ENCODE results near the gene PRSS12. TPM values are rescaled to one million over a fixed set of nuclear protein-coding genes. Genes with fewer than 3 reads are reported as not detected.
A peak's percentile ranks its signal among the peaks of the same experiment; 100 is the strongest.
"Not testable (repeated sequence)": the region's sequence is repeated elsewhere in the genome, so short reads cannot be mapped to it uniquely, and the experiment has no call there.

PRSS12 gene
- total RNA-seq, 1 experiment from 2014 or later: 15.6 TPM

DNA sequence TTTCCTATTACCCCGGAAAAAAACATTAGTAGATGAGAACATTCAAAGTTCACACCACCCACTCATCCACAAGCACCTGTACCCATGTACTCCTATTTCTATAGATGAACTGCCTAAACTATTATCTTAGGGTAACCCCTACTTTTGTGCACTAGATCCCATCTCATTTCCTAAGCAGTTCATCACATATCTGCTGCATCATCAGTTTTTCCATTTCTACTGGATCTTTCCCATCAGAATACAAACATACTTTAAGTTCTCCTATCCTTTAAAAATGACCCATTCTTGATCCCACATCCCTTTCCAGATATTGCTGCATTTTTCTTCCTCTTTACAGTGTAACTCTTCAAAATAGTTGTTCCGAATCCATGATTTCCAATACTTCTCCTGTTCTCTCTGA lies 81.0 kb downstream of the PRSS12 start:
- Histone ChIP-seq H3K4me3 (no peak overlapping the region), H3K9me3 (replicated peaks) (no peaks in the 10 kb centered on the region), H3K4me1 (replicated peaks) (no peaks in the 10 kb centered on the region), H3K36me3 (no peaks in the 10 kb centered on the region), H3K27ac (no peak overlapping the region), H3K27me3 (replicated peaks) (no peaks in the 10 kb centered on the region)
- no peak for DNase-seq (ENCODE audit: low read depth in 1 of 2, low spot score in 2 of 2)

DNA sequence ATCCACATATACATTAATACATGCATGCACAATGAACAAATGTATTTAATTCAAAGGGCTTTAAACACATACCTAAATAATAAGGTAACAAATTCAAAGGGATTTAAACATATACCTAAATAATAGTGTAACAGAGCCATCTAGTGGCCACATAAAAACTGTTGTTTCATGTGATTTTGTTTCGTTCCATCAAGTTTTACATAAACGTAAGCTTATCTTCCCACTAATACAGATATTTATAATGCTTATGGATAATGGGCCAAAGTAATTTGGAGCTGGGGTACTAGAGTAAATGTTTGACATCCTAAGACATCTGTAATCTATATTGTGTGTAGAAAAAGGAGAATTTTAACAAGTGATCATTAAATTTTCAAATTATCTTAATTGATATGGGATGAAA lies 82.3 kb downstream of the PRSS12 start:
- H3K27me3 ChIP-seq (replicated peaks): no peaks in the 10 kb centered on the region
- no peak overlapping the region for H3K4me3 ChIP-seq
- H3K36me3 ChIP-seq: no peaks in the 10 kb centered on the region
- H3K27ac ChIP-seq: no peak overlapping the region
- H3K4me1 ChIP-seq (replicated peaks): no peaks in the 10 kb centered on the region
- no peaks in the 10 kb centered on the region; the same call in 1 of the 2 replicates for H3K9me3 ChIP-seq (replicated peaks)
- peak in 1 of 2 experiments; percentile 17 for DNase-seq (ENCODE audit: low read depth in 1 of 2, low spot score in 2 of 2)

DNA sequence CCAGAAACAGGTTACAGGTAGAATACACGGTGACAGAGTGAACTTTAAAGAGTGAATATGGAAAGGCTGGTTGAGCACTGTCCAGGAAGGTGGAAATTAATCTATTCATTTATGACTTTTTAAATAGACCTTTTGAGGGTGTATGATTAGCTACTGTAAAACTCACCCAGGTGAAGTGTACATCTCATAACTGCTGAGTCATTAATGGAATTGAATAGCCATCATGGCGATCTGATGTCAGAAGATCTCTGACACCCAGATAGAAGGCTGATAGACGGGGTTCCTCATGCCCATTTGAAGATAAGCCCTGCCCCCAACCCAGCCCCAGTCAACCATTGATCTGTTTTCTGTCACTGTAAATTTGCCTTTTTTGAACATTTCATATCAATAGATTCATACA lies 84.0 kb downstream of the PRSS12 start:
- no peaks in the 10 kb centered on the region; the same call in 1 of the 2 replicates for H3K9me3 ChIP-seq (replicated peaks)
- H3K36me3 ChIP-seq: no peaks in the 10 kb centered on the region
- no peaks in the 10 kb centered on the region for H3K27me3 ChIP-seq (replicated peaks)
- no peak for DNase-seq (ENCODE audit: low read depth in 1 of 2, low spot score in 2 of 2)
- no peak overlapping the region for H3K4me3 ChIP-seq
- no peak overlapping the region for H3K27ac ChIP-seq
- no peaks in the 10 kb centered on the region for H3K4me1 ChIP-seq (replicated peaks)

DNA sequence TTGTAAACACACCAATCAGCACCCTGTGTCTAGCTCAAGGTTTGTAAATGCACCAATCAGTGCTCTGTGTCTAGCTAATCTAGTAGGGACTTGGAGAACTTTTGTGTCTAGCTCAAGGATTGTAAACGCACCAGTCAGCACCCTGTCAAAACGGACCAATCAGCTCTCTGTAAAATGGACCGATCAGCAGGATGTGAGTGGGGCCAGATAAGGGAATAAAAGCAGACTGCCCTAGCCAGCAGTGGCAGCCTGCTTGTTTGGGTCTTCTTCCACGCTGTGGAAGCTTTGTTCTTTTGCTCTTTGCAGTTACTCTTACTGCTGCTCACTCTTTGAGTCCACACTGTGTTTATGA lies 86.7 kb downstream of the PRSS12 start:
- not testable (repeated sequence) for H3K27me3 ChIP-seq (replicated peaks)

DNA sequence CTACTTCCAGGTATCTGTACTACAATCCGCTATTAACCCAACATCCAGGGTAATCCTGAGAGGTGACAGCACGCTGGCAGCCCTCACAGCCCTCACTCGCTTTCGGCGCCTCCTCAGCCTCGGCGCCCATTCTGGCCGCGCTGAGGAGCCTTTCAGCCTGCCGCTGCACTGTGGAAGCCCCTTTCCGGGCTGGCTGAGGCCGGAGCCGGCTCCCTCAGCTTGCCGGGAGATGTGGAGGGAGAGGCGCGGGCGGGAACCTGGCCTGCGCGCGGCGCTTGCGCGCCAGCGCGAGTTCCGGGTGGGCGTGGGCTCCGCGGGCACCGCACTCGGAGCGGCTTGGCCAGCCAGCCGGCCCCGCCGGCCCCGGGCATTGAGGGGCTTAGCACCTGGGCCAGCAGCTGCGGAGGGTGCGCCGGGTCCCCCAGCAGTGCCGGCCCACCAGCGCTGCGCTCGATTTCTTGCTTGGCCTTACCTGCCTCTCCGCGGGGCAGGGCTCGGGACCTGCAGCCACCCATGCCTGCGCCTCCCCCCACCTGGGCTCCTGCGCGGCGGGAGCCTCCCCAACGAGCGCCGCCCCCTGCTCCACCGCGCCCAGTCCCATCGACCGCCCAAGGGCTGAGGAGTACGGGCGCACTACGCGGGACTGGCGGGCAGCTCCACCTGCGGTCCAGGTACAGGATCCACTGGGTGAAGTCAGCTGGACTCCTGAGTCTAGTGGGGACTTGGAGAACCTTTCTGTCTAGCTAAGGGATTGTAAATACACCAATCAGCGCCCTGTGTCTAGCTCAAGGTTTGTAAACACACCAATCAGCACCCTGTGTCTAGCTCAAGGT lies 87.3 kb downstream of the PRSS12 start:
- Histone ChIP-seq H3K36me3 (no peaks in the 10 kb centered on the region), H3K4me1 (replicated peaks) (no peaks in the 10 kb centered on the region), H3K4me3 (no peak overlapping the region), H3K27me3 (replicated peaks) (peaks cover 7% of the 10 kb centered on the region; the same call in 1 of the 2 replicates), H3K9me3 (replicated peaks) (no peaks in the 10 kb centered on the region; the same call in 1 of the 2 replicates), H3K27ac (no peak overlapping the region)
- no peak for DNase-seq (ENCODE audit: low read depth in 1 of 2, low spot score in 2 of 2)

More for the DNA sequence above, 86.7 kb downstream of the PRSS12 start:
- H3K4me1 ChIP-seq (replicated peaks); H3K36me3 ChIP-seq; H3K4me3 ChIP-seq; H3K27ac ChIP-seq; DNase-seq (ENCODE audit: low read depth in 1 of 2, low spot score in 2 of 2); H3K9me3 ChIP-seq (replicated peaks): not testable (repeated sequence)

DNA sequence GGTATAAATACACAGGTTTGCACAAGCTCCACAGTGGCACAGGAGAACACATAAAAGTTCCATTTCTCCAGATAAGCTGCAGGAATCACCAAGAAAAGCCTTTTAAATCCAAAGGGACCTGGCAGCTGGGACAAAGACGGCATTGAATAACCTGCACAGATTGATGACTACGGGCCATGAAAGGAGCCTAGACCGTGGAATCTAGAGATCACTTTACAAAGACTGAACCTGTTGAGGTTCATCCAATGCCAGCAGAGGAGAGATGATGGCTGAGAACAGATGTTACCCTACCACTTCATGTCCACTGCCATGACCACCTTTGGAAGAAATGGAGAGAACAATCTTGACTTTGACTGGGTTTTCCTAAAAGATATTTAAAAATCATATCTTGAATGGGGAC lies 88.7 kb downstream of the PRSS12 start:
- H3K4me1 ChIP-seq (replicated peaks): no peaks in the 10 kb centered on the region
- H3K9me3 ChIP-seq (replicated peaks): no peaks in the 10 kb centered on the region; the same call in 1 of the 2 replicates
- no peak overlapping the region for H3K4me3 ChIP-seq
- DNase-seq (ENCODE audit: low read depth in 1 of 2, low spot score in 2 of 2): no peak
- no peak overlapping the region for H3K27ac ChIP-seq
- H3K36me3 ChIP-seq: no peaks in the 10 kb centered on the region
- peaks cover 7% of the 10 kb centered on the region; the same call in 1 of the 2 replicates for H3K27me3 ChIP-seq (replicated peaks)

DNA sequence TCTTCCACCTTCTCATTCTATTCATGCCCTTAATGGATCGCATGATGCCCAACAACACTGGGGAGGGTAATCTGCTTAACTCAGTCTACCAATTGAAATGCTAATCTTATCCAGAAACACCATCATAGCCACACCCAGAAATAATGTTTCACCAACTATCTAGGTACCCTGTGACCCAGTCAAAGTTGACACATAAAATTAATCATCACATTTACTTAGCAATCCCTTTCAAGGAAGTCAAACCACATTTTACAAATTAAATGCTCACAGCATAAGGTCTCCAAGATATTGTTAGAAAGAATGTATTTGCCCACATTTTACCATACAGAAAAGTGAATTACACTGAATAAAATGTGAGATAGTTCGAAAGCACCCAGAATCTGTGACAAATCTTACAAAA lies 92.5 kb downstream of the PRSS12 start:
- no peaks in the 10 kb centered on the region for H3K4me1 ChIP-seq (replicated peaks)
- H3K9me3 ChIP-seq (replicated peaks): no peaks in the 10 kb centered on the region; the same call in 1 of the 2 replicates
- no peaks in the 10 kb centered on the region for H3K36me3 ChIP-seq
- H3K4me3 ChIP-seq: no peak overlapping the region
- no peak for DNase-seq (ENCODE audit: low read depth in 1 of 2, low spot score in 2 of 2)
- H3K27me3 ChIP-seq (replicated peaks): peaks cover 7% of the 10 kb centered on the region; the same call in 1 of the 2 replicates
- no peak overlapping the region for H3K27ac ChIP-seq

DNA sequence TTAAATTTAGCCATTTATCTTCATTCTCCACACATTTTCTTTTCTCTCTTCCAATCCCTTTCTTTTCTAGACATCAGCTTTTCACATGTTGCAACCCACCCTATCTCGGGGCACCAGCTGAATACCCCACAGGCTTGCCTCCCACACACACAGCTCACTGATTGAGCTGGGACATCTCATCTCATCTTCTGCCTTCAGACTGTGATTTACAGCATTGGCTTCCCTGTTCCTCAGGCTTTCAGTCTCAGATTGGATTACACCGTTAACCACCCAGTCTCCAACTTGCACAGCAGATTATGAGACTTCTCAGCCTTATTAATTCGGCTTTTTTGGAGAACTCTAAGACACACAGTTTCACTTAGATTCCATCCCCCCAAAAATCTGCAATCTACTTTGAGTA lies 93.7 kb downstream of the PRSS12 start:
- Histone ChIP-seq H3K4me1 (replicated peaks) (no peaks in the 10 kb centered on the region), H3K9me3 (replicated peaks) (no peaks in the 10 kb centered on the region), H3K36me3 (no peaks in the 10 kb centered on the region), H3K27me3 (replicated peaks) (peaks cover 7% of the 10 kb centered on the region; the same call in 1 of the 2 replicates), H3K27ac (no peak overlapping the region), H3K4me3 (no peak overlapping the region)
- no peak for DNase-seq (ENCODE audit: low read depth in 1 of 2, low spot score in 2 of 2)

DNA sequence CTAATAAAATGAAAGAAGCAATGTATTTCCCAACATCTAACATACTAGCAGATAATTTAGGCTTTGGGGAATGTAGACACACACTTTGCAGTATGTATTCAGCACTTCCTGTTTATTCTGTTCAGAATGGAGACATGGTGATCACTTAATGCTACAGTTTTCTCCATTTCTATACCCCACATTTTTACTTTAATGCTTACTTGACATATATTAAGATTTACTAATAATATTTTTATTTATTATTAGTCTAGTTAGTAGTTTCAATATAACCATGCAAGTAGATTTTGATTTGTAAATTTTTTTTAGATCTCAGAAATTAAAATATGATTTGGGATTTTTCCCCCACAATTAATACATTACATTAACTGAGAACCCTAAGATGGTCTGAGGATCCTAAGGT lies 98.4 kb downstream of the PRSS12 start:
- Histone ChIP-seq H3K4me1 (replicated peaks) (no peaks in the 10 kb centered on the region), H3K9me3 (replicated peaks) (no peaks in the 10 kb centered on the region), H3K36me3 (no peaks in the 10 kb centered on the region), H3K4me3 (no peak overlapping the region), H3K27ac (no peak overlapping the region), H3K27me3 (replicated peaks) (no peaks in the 10 kb centered on the region)
- DNase-seq (ENCODE audit: low read depth in 1 of 2, low spot score in 2 of 2): no peak

DNA sequence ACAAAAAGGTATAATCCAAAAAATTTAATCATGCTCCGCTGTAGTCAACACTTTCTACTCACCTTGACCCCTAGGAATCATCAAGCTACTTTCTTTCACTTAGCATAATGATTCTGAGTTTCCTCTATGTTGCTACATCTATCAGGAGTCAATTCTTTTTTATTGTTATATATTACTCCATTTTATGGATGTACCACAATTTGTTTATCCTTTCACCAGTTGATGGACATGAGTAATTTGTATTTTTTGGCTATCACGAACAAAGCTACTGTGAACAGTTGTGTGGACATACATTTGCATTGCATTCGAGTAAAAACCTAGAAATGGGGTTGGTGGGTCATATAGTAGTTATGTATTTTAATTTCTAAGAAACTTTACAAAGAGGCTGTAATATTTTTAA lies 102.9 kb downstream of the PRSS12 start:
- DNase-seq (ENCODE audit: low read depth in 1 of 2, low spot score in 2 of 2): no peak
- H3K4me3 ChIP-seq: no peak overlapping the region

DNA sequence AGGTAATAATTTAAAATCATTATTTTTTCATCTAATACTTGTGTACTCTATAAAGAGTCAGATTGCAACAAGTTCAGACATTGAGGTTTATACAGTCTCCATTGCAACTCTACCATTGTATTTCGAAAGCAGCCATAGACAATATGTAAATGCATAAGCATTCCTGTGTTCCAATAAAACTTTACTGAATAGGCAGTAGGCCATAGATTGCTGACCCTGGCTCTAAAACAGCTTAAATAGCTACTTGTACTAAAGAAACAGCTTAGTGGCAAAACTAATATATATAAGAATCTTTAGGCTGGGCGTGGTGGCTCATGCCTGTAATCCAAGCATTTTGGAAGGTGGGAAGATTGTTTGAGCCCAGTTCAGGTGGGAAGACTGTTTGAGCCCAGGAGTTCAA lies 115.3 kb downstream of the PRSS12 start:
- Histone ChIP-seq H3K27ac (no peak overlapping the region), H3K4me1 (replicated peaks) (no peaks in the 10 kb centered on the region), H3K36me3 (no peaks in the 10 kb centered on the region), H3K9me3 (replicated peaks) (no peaks in the 10 kb centered on the region), H3K4me3 (no peak overlapping the region), H3K27me3 (replicated peaks) (no peaks in the 10 kb centered on the region; the same call in 1 of the 2 replicates)
- DNase-seq (ENCODE audit: low read depth in 1 of 2, low spot score in 2 of 2): no peak

More for the DNA sequence above, 102.9 kb downstream of the PRSS12 start:
- Histone ChIP-seq H3K4me1 (replicated peaks) (no peaks in the 10 kb centered on the region), H3K27ac (no peak overlapping the region), H3K36me3 (no peaks in the 10 kb centered on the region), H3K9me3 (replicated peaks) (no peaks in the 10 kb centered on the region), H3K27me3 (replicated peaks) (no peaks in the 10 kb centered on the region)

DNA sequence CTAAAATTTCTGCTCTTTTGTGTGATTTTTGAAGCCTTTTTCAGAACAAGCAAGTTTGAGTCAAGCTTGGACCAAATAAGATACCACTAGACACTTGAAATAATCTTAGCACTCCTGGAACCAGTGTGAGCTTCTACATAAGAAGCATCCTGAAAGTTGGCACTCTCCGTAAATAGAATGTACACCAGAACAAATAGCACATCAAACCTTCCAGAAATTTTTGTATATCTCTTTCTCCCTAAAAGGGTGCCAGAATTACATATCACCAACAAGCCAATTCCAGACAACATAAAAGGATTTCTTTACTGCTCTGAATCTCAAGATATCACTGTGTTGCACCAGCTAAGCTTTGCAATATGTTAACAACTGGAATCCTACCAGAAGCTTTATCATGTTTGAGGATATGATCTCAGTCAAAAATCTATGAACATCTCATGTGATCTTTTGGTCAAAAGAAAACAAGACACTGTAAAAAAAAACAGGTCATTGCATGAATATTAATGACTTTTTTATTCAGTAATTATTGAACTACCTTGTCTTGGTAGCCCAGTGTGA lies 117.2 kb downstream of the PRSS12 start:
- Histone ChIP-seq H3K9me3 (replicated peaks) (no peaks in the 10 kb centered on the region), H3K4me1 (replicated peaks) (no peaks in the 10 kb centered on the region), H3K27me3 (replicated peaks) (no peaks in the 10 kb centered on the region; the same call in 1 of the 2 replicates), H3K27ac (no peak overlapping the region), H3K36me3 (no peaks in the 10 kb centered on the region), H3K4me3 (no peak overlapping the region)
- no peak for DNase-seq (ENCODE audit: low read depth in 1 of 2, low spot score in 2 of 2)

Measured in SJSA1 (cell line).